Activated T-helper 1 cell treated with anti-CD3 and anti-CD28 coated beads, Interleukin-2, amount 50 U/mL, for 16 hours (primary cell): ENCODE results near the gene GSE1.

Experiments
- DNase-seq, 2 donors: peaks; one replicate each; pipeline ENCODE4 v3.0.0-alpha.2; 2020; ENCODE audit warnings: low read depth in 1 of 2, low spot score in 1 of 2

The GSE1 gene

GRCh38 chr16:85605051-85605911, 7.8 kb upstream of the GSE1 start:
- DNase-seq, result no peak

- DNase-seq, result no peak
Observed at GRCh38 chr16:85605912-85606841, 6.9 kb upstream of the GSE1 start.

GRCh38 chr16:85606904-85607303, 6.2 kb upstream of the GSE1 start:
- DNase-seq, result no peak

GRCh38 chr16:85607321-85607765, 5.8 kb upstream of the GSE1 start:
- DNase-seq, result no peak

GRCh38 chr16:85607796-85608514, 5.2 kb upstream of the GSE1 start:
- DNase-seq, result no peak

- no peak for DNase-seq
Observed at GRCh38 chr16:85608515-85608885, 4.6 kb upstream of the GSE1 start.

GRCh38 chr16:85608887-85609286, 4.2 kb upstream of the GSE1 start:
- no peak for DNase-seq

- no peak for DNase-seq
Observed at GRCh38 chr16:85609539-85609938, 3.6 kb upstream of the GSE1 start.

- DNase-seq, result no peak
Observed at GRCh38 chr16:85610059-85610445, 3.1 kb upstream of the GSE1 start.

GRCh38 chr16:85610446-85611193, 2.5 kb upstream of the GSE1 start:
- peak; percentile 78 to 79 for DNase-seq

GRCh38 chr16:85611194-85611443, 2.0 kb upstream of the GSE1 start:
- no peak for DNase-seq

GRCh38 chr16:85611444-85612190, 1.5 kb upstream of the GSE1 start:
- peak in 1 of 2 donors; percentile 26 for DNase-seq

GRCh38 chr16:85612191-85612800, 826 bp upstream of the GSE1 start:
- peak in 1 of 2 donors; percentile 11 for DNase-seq

GRCh38 chr16:85613604-85614337, 649 bp downstream of the GSE1 start:
- no peak for DNase-seq

- no peak for DNase-seq
Observed at GRCh38 chr16:85614338-85615013, 1.4 kb downstream of the GSE1 start.

GRCh38 chr16:85615014-85615851, 2.1 kb downstream of the GSE1 start:
- peak in 1 of 2 donors; percentile 36 for DNase-seq

GRCh38 chr16:85615852-85616606, 2.9 kb downstream of the GSE1 start:
- DNase-seq, result peak; percentile 56 to 57
